Heart right ventricle (tissue), 16 donors: ENCODE measurements around the gene HDAC1. TPM values are rescaled to one million over a fixed set of nuclear protein-coding genes. Genes with fewer than 3 reads are reported as not detected.
A peak's percentile ranks its signal among the peaks of the same experiment; 100 is the strongest.

Experiments
- ATAC-seq, 8 donors: fragments of 200-7000 bp; cut with Tn5 transposase; one replicate each; pipeline ENCODE4 v1.9.1; 2020; ENCODE audit warnings: mild to moderate bottlenecking in 8 of 8, moderate library complexity in 8 of 8, moderate number of reproducible peaks in 1 of 8
- DNase-seq, 2 donors: peaks; one replicate each; pipeline ENCODE4 v3.0.0-alpha.2; 2020
- H3K27ac ChIP-seq, 10 donors: fragments of 200-600 bp; sonication (generic) in 2 of 10; one replicate each; pipeline versions ENCODE4 v1.5.0 to v1.8.0; 2020 to 2022; ENCODE audit warnings: mild to moderate bottlenecking in 3 of 10
- H3K27me3 ChIP-seq, 7 donors: fragments of 200-600 bp; one replicate each; pipeline ENCODE4 v1.8.0; 2021 to 2022; ENCODE audit warnings: mild to moderate bottlenecking in 2 of 7
- H3K36me3 ChIP-seq, 9 donors: fragments of 200-600 bp; sonication (generic) in 1 of 9; one replicate each; pipeline versions ENCODE4 v1.5.0 to v1.8.0; 2020 to 2022; ENCODE audit warnings: mild to moderate bottlenecking in 2 of 9
- H3K4me1 ChIP-seq, 9 donors: fragments of 200-600 bp; sonication (generic) in 1 of 9; one replicate each; pipeline versions ENCODE4 v1.5.0 to v1.8.0; 2020 to 2022; ENCODE audit warnings: mild to moderate bottlenecking in 4 of 9
- H3K4me3 ChIP-seq, 10 donors: fragments of 200-600 bp; sonication (generic) in 2 of 10; one replicate each; pipeline versions ENCODE4 v1.5.0 to v1.8.0; 2020 to 2022; ENCODE audit warnings: mild to moderate bottlenecking in 7 of 10, moderate library complexity in 2 of 10
- H3K9me3 ChIP-seq, 11 donors: fragments of 200-600 bp in 10 of 11; sonication (generic) in 2 of 11; one replicate each; pipeline versions ENCODE4 v1.5.0 to v1.8.0; 2013 to 2022; ENCODE audit warnings: mild to moderate bottlenecking in 2 of 11, control low read depth in 1 of 11, moderate library complexity in 1 of 11
- CTCF ChIP-seq, 9 donors: fragments of 200-600 bp; sonication (generic) in 2 of 9; IDR thresholded peaks; one replicate each; pipeline versions ENCODE4 v1.5.0 to v1.8.0; 2021 to 2022; ENCODE audit warnings: antibody characterized with exemption in 9 of 9, mild to moderate bottlenecking in 5 of 9, moderate library complexity in 1 of 9
- WGBS, 2 donors: extraction: QIAGEN DNeasy Blood & Tissue Kit; methylation state at CpG; one replicate each; pipeline ENCODE4 v1.1.7; 2013; ENCODE audit warnings: inconsistent platforms in 1 of 2; 5-methylcytosine and 5-hydroxymethylcytosine counted together
- intact Hi-C, 10 donors: fragments of 100-400 bp; cut with DNase I; formaldehyde crosslinking; loops; one replicate each; pipeline versions ENCODE4 v1.11.1 to v1.14.2; 2022
- polyA plus RNA-seq, 2 donors: library from polyadenylated mRNA; stranded (reverse); fragments of 200-250 nt; gene quantifications; one replicate each; pipeline ENCODE4 v1.2.3, GENCODE V29; 2013
- total RNA-seq, 10 donors: library from RNA; stranded (reverse); fragmentation: NEBNext Ultra II Directional in 3 of 10; extraction: Animal tissue kit (Norgen Biotek cat#: 25700) in 3 of 10; gene quantifications; one replicate each; pipeline versions ENCODE4 v1.2.1 to v1.2.4, GENCODE V29; 2021 to 2023
- donor health status: Arrhythmogenic right ventricular cardiomyopathy.
- donor health status: ischemic (EF 13 %, LVEDD 7.1; RV severe dilation, severe dysfunction).
- donor health status: healthy with polysubstance abuse.
- donor health status: DM: no; HTN: yes; CAD: no.
- donor health status: DM: no; HTN: no; CAD: no.
- donor health status: ischemic (EF 25% LVEDD 6.9; RV normal size, moderate dysfunction).
- donor health status: ischemic (EF 25% LVEDD 5.7; RV mildly dilated, moderate dysfunction).
- donor health status: healthy.
- donor health status: DM: yes; HTN: yes; CAD: no.
- donor health status: Ischemic cardiomyopathy.
- donor health status: ischemic (EF 35%, LVEDD 5.7; RV mildly dilated, moderate dysfunction).
- donor health status: nonischemic (EF 11% LVEDD 7.7; RV severe dilation, severe dysfunction).
- donor health status: DM: yes; HTN: yes; CAD: no.
- donor health status: PGD.
- donor health status: ischemic (EF 29% LVEDD 5.4; RV normal size, mild dysfunction).
- donor health status: nonischemic (EF 23%, LVEDD 6.1; RV moderate dilation, normal function).

Gene HDAC1
- total and polyA plus RNA-seq, 12 donors, result 27.5 to 43.5 (median 33.0) TPM

- ATAC-seq, result peak in 1 of 8 donors; percentile 30
- peak in 1 of 2 donors; percentile 43 for DNase-seq
- Histone ChIP-seq H3K27ac (peak overlapping the region; percentile 66 to 94 (median 92)), H3K4me3 (peak overlapping the region in 3 of 10 donors; percentile 20 to 31 (median 23)), H3K9me3 (no peaks in the 10 kb centered on the region), H3K4me1 (peaks cover 8 to 84% (median 71%) of the 10 kb centered on the region in 9 donors), H3K36me3 (no peaks in the 10 kb centered on the region), H3K27me3 (no peaks in the 10 kb centered on the region)
- intact Hi-C loops, result loop anchor here in 3 of 10 donors (2.0 to 10.0 kb wide), 3 partner anchors 43 to 47 kb away; partner anchors contain the start of gene HDAC1 (in 2 of the 3)
- WGBS, 2 donors, result 46 to 56% methylated on average over 12 of the region's 12 CpGs
- TF ChIP-seq CTCF (IDR thresholded peaks at IDR 0.05), result no peak
Measured at GRCh38 chr1:32247452-32247851, 44.4 kb upstream of the HDAC1 start.

- intact Hi-C loops, result loop anchor here in 4 of 10 donors (2.0 to 10.0 kb wide), 3 partner anchors 43 to 47 kb away; partner anchors contain the start of gene HDAC1 (in 2 of the 4)
- WGBS, 2 donors, result 12 to 14% methylated on average over 26 to 31 of the region's 31 CpGs
- DNase-seq (peak; percentile 86 to 88), ATAC-seq (peak; percentile 40 to 66 (median 54))
- H3K27ac ChIP-seq, result peak overlapping the region; percentile 66 to 94 (median 92)
- H3K4me1 ChIP-seq, result peaks cover 8 to 84% (median 74%) of the 10 kb centered on the region in 9 donors
- peak; percentile 64 to 92 (median 84) for TF ChIP-seq CTCF (IDR thresholded peaks at IDR 0.05)
- peak overlapping the region in 5 of 10 donors; percentile 10 to 31 (median 20) for H3K4me3 ChIP-seq
- no peaks in the 10 kb centered on the region for H3K9me3 ChIP-seq
- no peaks in the 10 kb centered on the region for H3K36me3 ChIP-seq
- H3K27me3 ChIP-seq, result no peaks in the 10 kb centered on the region
Measured at GRCh38 chr1:32247983-32248889, 43.6 kb upstream of the HDAC1 start.

GRCh38 chr1:32249831-32250525 lies 41.9 kb upstream of the HDAC1 start:
- intact Hi-C loops, result loop anchor here in 3 of 10 donors (2.0 to 10.0 kb wide), 3 partner anchors 41 to 45 kb away; partner anchors contain the start of gene HDAC1 (in 2 of the 3)
- ATAC-seq, result peak; percentile 49 to 81 (median 72)
- TF ChIP-seq CTCF (IDR thresholded peaks at IDR 0.05), result no peak
- DNase-seq, result peak; percentile 35 to 87
- Histone ChIP-seq H3K27me3 (no peaks in the 10 kb centered on the region), H3K27ac (peak overlapping the region; percentile 66 to 94 (median 92)), H3K9me3 (no peaks in the 10 kb centered on the region), H3K36me3 (no peaks in the 10 kb centered on the region), H3K4me3 (peak overlapping the region in 4 of 10 donors; percentile 2 to 54 (median 12)), H3K4me1 (peaks cover 8 to 83% (median 73%) of the 10 kb centered on the region in 9 donors)
- 59 to 66% methylated on average over 9 of the region's 9 CpGs for WGBS, 2 donors
